Retinal pigment epithelial cell (primary cell): Measurements from ENCODE around the gene DLG5.

Experiments used
- DNase-seq: peaks from one replicate; pipeline ENCODE4 v3.0.0-alpha.2; 2010; ENCODE audit warnings: low read depth
- H3K4me3 ChIP-seq: 2 replicates; pipeline ENCODE4 v1.5.1; 2011; ENCODE audit warnings: mild to moderate bottlenecking, low read length, control low read depth, moderate library complexity
- CTCF ChIP-seq: conservative IDR thresholded peaks from 2 replicates; pipeline ENCODE4 v1.5.1; 2011; ENCODE audit warnings: low read depth, low read length, control low read depth, inconsistent platforms

Gene DLG5

GRCh38 chr10:77744245-77744644 is 182.3 kb downstream of the DLG5 start:
- no peak for DNase-seq
- no peak for TF ChIP-seq CTCF
- no peak overlapping the region for H3K4me3 ChIP-seq

- no peak for TF ChIP-seq CTCF
Measured at GRCh38 chr10:77742172-77742571, 184.4 kb downstream of the DLG5 start.

GRCh38 chr10:77741746-77742145 is 184.8 kb downstream of the DLG5 start:
- no peak for TF ChIP-seq CTCF
- H3K4me3 ChIP-seq = no peak overlapping the region
- DNase-seq = no peak

More at GRCh38 chr10:77742172-77742571, 184.4 kb downstream of the DLG5 start:
- DNase-seq = no peak
- H3K4me3 ChIP-seq = no peak overlapping the region
